ACC112 (cell line): ENCODE measurements around the gene KIZ.

ENCODE experiments used
- H2AFZ ChIP-seq: fragments of 200-600 bp; sonication (generic); one replicate; pipeline ENCODE4 v1.6.0; 2017; ENCODE audit warnings: antibody characterized with exemption, low read length; ENCODE audit not compliant: unreplicated experiment
- H3K27ac ChIP-seq: fragments of 200-600 bp; sonication (generic); 2 replicates; pipeline ENCODE4 v1.5.1; 2014; ENCODE audit warnings: low read depth, mild to moderate bottlenecking, antibody characterized with exemption, low read length, moderate library complexity
- H3K27me3 ChIP-seq: fragments of 200-600 bp; sonication (generic); 2 replicates; pipeline ENCODE4 v1.6.1; 2014; ENCODE audit warnings: mild to moderate bottlenecking, antibody characterized with exemption, low read length, moderate library complexity, mixed read lengths; ENCODE audit not compliant: insufficient read depth
- H3K36me3 ChIP-seq: fragments of 200-600 bp; sonication (generic); 2 replicates; pipeline ENCODE4 v1.6.1; 2016; ENCODE audit warnings: mild to moderate bottlenecking, antibody characterized with exemption, low read length, moderate library complexity, mixed read lengths; ENCODE audit not compliant: insufficient read depth
- H3K4me1 ChIP-seq: fragments of 200-600 bp; sonication (generic); one replicate; pipeline ENCODE4 v1.6.1; 2016; ENCODE audit warnings: low read length, mixed read lengths; ENCODE audit not compliant: insufficient read depth, unreplicated experiment, control insufficient read depth
- H3K4me3 ChIP-seq: fragments of 200-600 bp; sonication (generic); 2 replicates; pipeline ENCODE4 v1.5.1; 2014; ENCODE audit warnings: mild to moderate bottlenecking, low read depth, low read length
- H3K79me2 ChIP-seq: fragments of 200-600 bp; sonication (generic); one replicate; pipeline ENCODE4 v1.6.0; 2016; ENCODE audit warnings: low read length; ENCODE audit not compliant: control insufficient read depth, unreplicated experiment, insufficient read depth

The KIZ gene

GRCh38 chr20:21288587-21289370, 162.9 kb downstream of the KIZ start:
- H3K36me3 ChIP-seq: no peaks in the 10 kb centered on the region
- peaks cover 11% of the 10 kb centered on the region for H3K4me1 ChIP-seq
- no peak overlapping the region for H3K27ac ChIP-seq
- no peaks in the 10 kb centered on the region for H3K79me2 ChIP-seq
- no peak overlapping the region for H3K4me3 ChIP-seq
- H2AFZ ChIP-seq: no peak overlapping the region
- H3K27me3 ChIP-seq: peaks cover 5% of the 10 kb centered on the region; the same call in 1 of the 2 replicates

GRCh38 chr20:21289651-21290050, 163.8 kb downstream of the KIZ start:
- H3K27me3 ChIP-seq: peaks cover 5% of the 10 kb centered on the region; the same call in 1 of the 2 replicates
- H3K27ac ChIP-seq: no peak overlapping the region
- no peaks in the 10 kb centered on the region for H3K79me2 ChIP-seq
- H2AFZ ChIP-seq: no peak overlapping the region
- peaks cover 11% of the 10 kb centered on the region for H3K4me1 ChIP-seq
- no peaks in the 10 kb centered on the region for H3K36me3 ChIP-seq
- no peak overlapping the region for H3K4me3 ChIP-seq

DNA sequence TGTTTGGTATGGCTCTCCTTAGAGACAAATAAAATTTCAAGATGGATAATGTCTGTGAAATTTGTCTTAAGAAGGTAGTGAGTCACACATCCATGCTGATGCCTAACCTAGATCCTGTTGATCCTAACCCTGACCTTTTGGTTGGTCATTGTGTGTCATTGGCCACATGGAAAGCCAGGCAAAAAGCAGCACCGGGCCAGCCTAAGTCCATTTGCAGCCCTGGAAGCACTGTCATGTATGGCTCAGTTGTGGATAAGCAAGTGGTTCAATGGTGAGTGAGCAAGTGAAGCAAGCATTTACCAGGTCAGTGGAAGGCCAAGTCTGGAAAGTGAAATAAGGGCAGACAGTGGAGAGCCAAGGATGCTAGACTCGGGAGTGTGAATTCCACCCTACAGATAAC, 165.1 kb downstream of the KIZ start:
- Histone ChIP-seq H2AFZ (no peak overlapping the region), H3K27me3 (0 out of 2 replicates have a peak, but pooled peaks cover 5% of the 10 kb centered on the region), H3K79me2 (no peaks in the 10 kb centered on the region), H3K4me1 (peaks cover 11% of the 10 kb centered on the region), H3K4me3 (no peak overlapping the region), H3K36me3 (no peaks in the 10 kb centered on the region), H3K27ac (no peak overlapping the region)

GRCh38 chr20:21294755-21295154, 168.9 kb downstream of the KIZ start:
- Histone ChIP-seq H3K4me1 (peaks cover 7% of the 10 kb centered on the region), H3K27me3 (no peaks in the 10 kb centered on the region), H3K79me2 (no peaks in the 10 kb centered on the region), H3K27ac (no peak overlapping the region), H2AFZ (no peak overlapping the region), H3K4me3 (no peak overlapping the region), H3K36me3 (no peaks in the 10 kb centered on the region)
